Measurements from ENCODE around the gene ODAM. TPM values are rescaled to one million over a fixed set of nuclear protein-coding genes. Genes with fewer than 3 reads are reported as not detected.
"Not testable (repeated sequence)": the region's sequence is repeated elsewhere in the genome, so short reads cannot be mapped to it uniquely, and the experiment has no call there.

Gene ODAM
- total and polyA plus RNA-seq, 3 experiments from 2014 or later: not detected

GRCh38 chr4:70236125-70236524 is 40.6 kb downstream of the ODAM start:
- Histone ChIP-seq H3K4me3 (ENCODE audit: low read length) (no peak overlapping the region), H3K4me1 (ENCODE audit: insufficient read depth, low read length) (no peaks in the 10 kb centered on the region), H3K9me3 (ENCODE audit: low read length) (no peaks in the 10 kb centered on the region), H3K36me3 (ENCODE audit: insufficient read depth, low read length) (no peaks in the 10 kb centered on the region), H3K27ac (ENCODE audit: low read depth, low read length) (no peak overlapping the region), H3K27me3 (ENCODE audit: insufficient read depth, low read length, poor library complexity, severe bottlenecking) (no peaks in the 10 kb centered on the region)
- no peaks in the 10 kb centered on the region for H3K27me3 Mint-ChIP-seq
- no peak overlapping the region for H3K4me3 Mint-ChIP-seq
- no peak overlapping the region for H3K27ac Mint-ChIP-seq
- peaks cover 0 to 8% (median 0%) of the 10 kb centered on the region in 5 donors for H3K9me3 Mint-ChIP-seq
- CTCF ChIA-PET: no interaction called here
- H3K4me1 Mint-ChIP-seq: no peaks in the 10 kb centered on the region
- POLR2A ChIA-PET: no interaction called here
- no peak for DNase-seq
- no peaks in the 10 kb centered on the region for H3K36me3 Mint-ChIP-seq

- Mint-ChIP-seq H3K27me3 (no peaks in the 10 kb centered on the region), H3K4me1 (no peaks in the 10 kb centered on the region), H3K4me3 (no peak overlapping the region), H3K9me3 (peaks cover 0 to 8% (median 0%) of the 10 kb centered on the region in 5 donors), H3K27ac (no peak overlapping the region), H3K36me3 (no peaks in the 10 kb centered on the region)
- DNase-seq: no peak
- Histone ChIP-seq H3K27ac (ENCODE audit: low read depth, low read length) (no peak overlapping the region), H3K4me1 (ENCODE audit: insufficient read depth, low read length) (no peaks in the 10 kb centered on the region), H3K27me3 (ENCODE audit: insufficient read depth, low read length, poor library complexity, severe bottlenecking) (no peaks in the 10 kb centered on the region), H3K36me3 (ENCODE audit: insufficient read depth, low read length) (no peaks in the 10 kb centered on the region), H3K9me3 (ENCODE audit: low read length) (no peaks in the 10 kb centered on the region), H3K4me3 (ENCODE audit: low read length) (no peak overlapping the region)
- POLR2A ChIA-PET: no interaction called here
- CTCF ChIA-PET: no interaction called here
Observed at GRCh38 chr4:70239131-70239883, 43.8 kb downstream of the ODAM start.

- no peaks in the 10 kb centered on the region for H3K4me1 Mint-ChIP-seq
Observed at GRCh38 chr4:70239884-70240591, 44.5 kb downstream of the ODAM start.

GRCh38 chr4:70242297-70242696 is 46.8 kb downstream of the ODAM start, which contains the start of gene CSN3:
TSS of gene CSN3 (plus strand) at chr4:70242597. CDS start at chr4:70244820, 2,223 bp downstream.
- H3K36me3 Mint-ChIP-seq; H3K9me3 ChIP-seq (ENCODE audit: low read length); H3K27ac ChIP-seq (ENCODE audit: low read depth, low read length); H3K27me3 ChIP-seq (ENCODE audit: insufficient read depth, low read length, poor library complexity, severe bottlenecking); H3K27ac Mint-ChIP-seq; H3K4me1 ChIP-seq (ENCODE audit: insufficient read depth, low read length); DNase-seq; POLR2A ChIA-PET; H3K4me1 Mint-ChIP-seq; H3K9me3 Mint-ChIP-seq; H3K36me3 ChIP-seq (ENCODE audit: insufficient read depth, low read length); H3K27me3 Mint-ChIP-seq; H3K4me3 ChIP-seq (ENCODE audit: low read length); CTCF ChIA-PET; H3K4me3 Mint-ChIP-seq: not testable (repeated sequence)

More at GRCh38 chr4:70239884-70240591, 44.5 kb downstream of the ODAM start:
- Mint-ChIP-seq H3K9me3 (peaks cover 0 to 8% (median 0%) of the 10 kb centered on the region in 5 donors), H3K4me3 (no peak overlapping the region), H3K27ac (no peak overlapping the region), H3K36me3 (no peaks in the 10 kb centered on the region), H3K27me3 (no peaks in the 10 kb centered on the region)
- no peak for DNase-seq
- Histone ChIP-seq H3K4me1 (ENCODE audit: insufficient read depth, low read length) (no peaks in the 10 kb centered on the region), H3K27me3 (ENCODE audit: insufficient read depth, low read length, poor library complexity, severe bottlenecking) (no peaks in the 10 kb centered on the region), H3K27ac (ENCODE audit: low read depth, low read length) (no peak overlapping the region), H3K4me3 (ENCODE audit: low read length) (no peak overlapping the region), H3K36me3 (ENCODE audit: insufficient read depth, low read length) (no peaks in the 10 kb centered on the region), H3K9me3 (ENCODE audit: low read length) (no peaks in the 10 kb centered on the region)
- POLR2A ChIA-PET: no interaction called here
- CTCF ChIA-PET: no interaction called here

- CTCF ChIA-PET: no interaction called here
- no peak overlapping the region for H3K4me3 ChIP-seq (ENCODE audit: low read length)
Observed at GRCh38 chr4:70243091-70243490, 47.6 kb downstream of the ODAM start.

GRCh38 chr4:70251250-70251944 is 55.9 kb downstream of the ODAM start:
- Mint-ChIP-seq H3K36me3 (no peaks in the 10 kb centered on the region), H3K27me3 (no peaks in the 10 kb centered on the region), H3K4me1 (no peaks in the 10 kb centered on the region), H3K4me3 (no peak overlapping the region), H3K27ac (no peak overlapping the region), H3K9me3 (peaks cover 0 to 4% (median 0%) of the 10 kb centered on the region in 5 donors)
- ChIA-PET POLR2A (no interaction called here), CTCF (no interaction called here)
- Histone ChIP-seq H3K36me3 (ENCODE audit: insufficient read depth, low read length) (no peaks in the 10 kb centered on the region), H3K9me3 (ENCODE audit: low read length) (no peaks in the 10 kb centered on the region), H3K27me3 (ENCODE audit: insufficient read depth, low read length, poor library complexity, severe bottlenecking) (no peaks in the 10 kb centered on the region), H3K4me3 (ENCODE audit: low read length) (no peak overlapping the region), H3K27ac (ENCODE audit: low read depth, low read length) (no peak overlapping the region), H3K4me1 (ENCODE audit: insufficient read depth, low read length) (no peaks in the 10 kb centered on the region)
- DNase-seq: no peak

More at GRCh38 chr4:70243091-70243490, 47.6 kb downstream of the ODAM start:
- Mint-ChIP-seq H3K4me1 (no peaks in the 10 kb centered on the region), H3K27me3 (no peaks in the 10 kb centered on the region), H3K27ac (no peak overlapping the region), H3K36me3 (no peaks in the 10 kb centered on the region), H3K9me3 (peaks cover 0 to 6% (median 0%) of the 10 kb centered on the region in 5 donors), H3K4me3 (no peak overlapping the region)
- POLR2A ChIA-PET: no interaction called here
- no peak overlapping the region for H3K27ac ChIP-seq (ENCODE audit: low read depth, low read length)
- H3K4me1 ChIP-seq (ENCODE audit: insufficient read depth, low read length): no peaks in the 10 kb centered on the region
- no peaks in the 10 kb centered on the region for H3K27me3 ChIP-seq (ENCODE audit: insufficient read depth, low read length, poor library complexity, severe bottlenecking)
- no peaks in the 10 kb centered on the region for H3K9me3 ChIP-seq (ENCODE audit: low read length)
- H3K36me3 ChIP-seq (ENCODE audit: insufficient read depth, low read length): no peaks in the 10 kb centered on the region
- no peak for DNase-seq

GRCh38 chr4:70251945-70252277 is 56.4 kb downstream of the ODAM start:
- Histone ChIP-seq H3K4me1 (ENCODE audit: insufficient read depth, low read length) (no peaks in the 10 kb centered on the region), H3K27me3 (ENCODE audit: insufficient read depth, low read length, poor library complexity, severe bottlenecking) (no peaks in the 10 kb centered on the region), H3K27ac (ENCODE audit: low read depth, low read length) (no peak overlapping the region), H3K4me3 (ENCODE audit: low read length) (no peak overlapping the region), H3K9me3 (ENCODE audit: low read length) (no peaks in the 10 kb centered on the region), H3K36me3 (ENCODE audit: insufficient read depth, low read length) (no peaks in the 10 kb centered on the region)
- Mint-ChIP-seq H3K36me3 (no peaks in the 10 kb centered on the region), H3K9me3 (peaks cover 0 to 4% (median 0%) of the 10 kb centered on the region in 5 donors), H3K4me1 (no peaks in the 10 kb centered on the region), H3K27ac (no peak overlapping the region), H3K27me3 (no peaks in the 10 kb centered on the region), H3K4me3 (no peak overlapping the region)
- DNase-seq: no peak
- ChIA-PET CTCF (no interaction called here), POLR2A (no interaction called here)
